ENCODE data around the gene PDGFB. TPM values are rescaled to one million over a fixed set of nuclear protein-coding genes. Genes with fewer than 3 reads are reported as not detected.

Gene PDGFB
- total and polyA plus RNA-seq, 8 donors: 16.0 to 28.2 (median 23.3) TPM

DNA sequence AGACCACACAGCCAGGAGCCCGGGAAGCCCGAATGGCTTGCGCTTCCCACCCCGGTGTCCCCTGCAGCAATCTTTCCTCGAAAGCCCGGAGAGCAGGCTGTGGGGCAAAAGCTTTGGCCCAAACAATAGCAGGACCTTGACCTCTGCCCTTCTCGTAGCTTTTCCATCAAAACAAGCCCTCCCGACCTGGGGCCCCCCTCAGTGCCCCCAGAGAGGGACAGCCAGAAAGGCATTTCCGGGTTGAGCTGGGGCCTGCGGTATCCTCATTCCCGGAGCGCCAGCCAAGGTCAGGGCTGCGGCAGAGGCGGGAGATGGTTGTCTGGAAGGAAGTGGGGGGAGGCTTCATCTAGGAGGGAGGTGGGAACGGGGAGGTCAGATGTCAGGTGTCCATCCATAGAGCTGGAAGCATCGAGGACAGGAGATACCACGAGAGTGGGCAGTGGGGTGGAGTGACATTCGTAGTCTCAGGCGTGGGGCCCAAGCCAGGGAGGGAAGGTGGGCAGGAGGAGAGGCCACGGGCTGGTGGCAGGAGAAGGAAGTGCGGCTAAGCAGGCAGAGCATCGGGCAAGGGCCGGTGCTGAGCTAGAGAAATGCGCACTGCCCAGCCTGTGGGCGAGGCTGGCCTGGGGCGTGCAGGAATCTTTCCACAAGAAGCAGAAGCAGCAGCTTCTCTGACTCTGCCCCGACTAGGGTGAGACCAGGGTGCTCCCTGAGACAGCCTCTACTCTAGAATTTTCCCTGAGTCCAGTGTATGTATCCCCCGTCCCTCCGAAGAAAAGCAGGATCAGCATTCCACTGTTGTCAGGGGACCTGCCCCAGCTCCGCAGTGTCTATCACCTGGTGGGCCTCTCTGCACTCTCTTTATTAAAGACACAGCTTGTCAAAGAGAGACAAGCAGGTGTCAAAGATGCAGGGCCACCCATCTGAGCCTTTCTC, 14.3 kb downstream of the PDGFB start:
- Histone ChIP-seq H3K9me3 (no peaks in the 10 kb centered on the region), H3K27ac (peak overlapping the region in 1 of 2 donors; percentile 2), H3K36me3 (peaks cover 0 to 38% of the 10 kb centered on the region in 2 donors), H3K4me1 (peaks cover 4 to 30% of the 10 kb centered on the region in 2 donors), H3K4me3 (no peak overlapping the region), H3K27me3 (peaks cover 0 to 71% of the 10 kb centered on the region in 2 donors)
- DNase-seq: peak in 1 of 4 donors; percentile 66
- no peak for ATAC-seq
- TF ChIP-seq, protein P1, sequence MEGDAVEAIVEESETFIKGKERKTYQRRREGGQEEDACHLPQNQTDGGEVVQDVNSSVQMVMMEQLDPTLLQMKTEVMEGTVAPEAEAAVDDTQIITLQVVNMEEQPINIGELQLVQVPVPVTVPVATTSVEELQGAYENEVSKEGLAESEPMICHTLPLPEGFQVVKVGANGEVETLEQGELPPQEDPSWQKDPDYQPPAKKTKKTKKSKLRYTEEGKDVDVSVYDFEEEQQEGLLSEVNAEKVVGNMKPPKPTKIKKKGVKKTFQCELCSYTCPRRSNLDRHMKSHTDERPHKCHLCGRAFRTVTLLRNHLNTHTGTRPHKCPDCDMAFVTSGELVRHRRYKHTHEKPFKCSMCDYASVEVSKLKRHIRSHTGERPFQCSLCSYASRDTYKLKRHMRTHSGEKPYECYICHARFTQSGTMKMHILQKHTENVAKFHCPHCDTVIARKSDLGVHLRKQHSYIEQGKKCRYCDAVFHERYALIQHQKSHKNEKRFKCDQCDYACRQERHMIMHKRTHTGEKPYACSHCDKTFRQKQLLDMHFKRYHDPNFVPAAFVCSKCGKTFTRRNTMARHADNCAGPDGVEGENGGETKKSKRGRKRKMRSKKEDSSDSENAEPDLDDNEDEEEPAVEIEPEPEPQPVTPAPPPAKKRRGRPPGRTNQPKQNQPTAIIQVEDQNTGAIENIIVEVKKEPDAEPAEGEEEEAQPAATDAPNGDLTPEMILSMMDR (IDR thresholded peaks at IDR 0.05): no peak
- intact Hi-C loops (cut with DNase I): no loop called here

DNA sequence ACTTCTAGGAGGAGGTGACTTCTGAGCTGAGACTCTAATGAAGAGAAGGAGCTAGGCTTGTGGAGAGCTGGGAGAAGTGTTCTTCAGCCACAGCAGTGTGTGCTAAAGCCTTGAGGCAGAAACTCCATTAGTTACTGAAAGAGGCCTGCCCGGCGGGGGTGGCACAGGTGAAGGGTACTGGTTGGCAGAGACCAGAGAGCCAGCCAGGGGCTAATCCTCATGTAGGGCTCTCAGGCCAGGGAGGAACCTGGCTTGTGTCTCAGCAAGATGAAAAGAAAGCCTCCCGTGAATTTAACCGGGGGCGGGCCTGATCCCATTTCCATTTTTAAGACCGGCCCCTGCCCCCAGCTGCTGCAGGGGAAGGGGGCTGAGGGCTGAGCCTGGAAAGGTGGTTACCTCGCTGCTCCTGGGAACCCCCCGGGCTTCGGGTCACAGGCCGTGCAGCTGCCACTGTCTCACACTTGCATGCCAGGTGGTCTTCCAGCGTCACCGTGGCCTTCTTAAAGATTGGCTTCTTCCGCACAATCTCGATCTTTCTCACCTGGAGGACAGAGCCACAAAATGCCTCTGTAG, 15.0 kb downstream of the PDGFB start:
- H3K27ac ChIP-seq: no peak overlapping the region
- ATAC-seq (no peak), DNase-seq (no peak)
- peaks cover 0 to 63% of the 10 kb centered on the region in 2 donors for H3K27me3 ChIP-seq
- H3K4me3 ChIP-seq: no peak overlapping the region
- H3K4me1 ChIP-seq: peaks cover 0 to 23% of the 10 kb centered on the region in 2 donors
- intact Hi-C loops (cut with DNase I): no loop called here
- H3K9me3 ChIP-seq: no peaks in the 10 kb centered on the region
- H3K36me3 ChIP-seq: peaks cover 0 to 46% of the 10 kb centered on the region in 2 donors
- TF ChIP-seq, protein P1 (IDR thresholded peaks at IDR 0.05): no peak

DNA sequence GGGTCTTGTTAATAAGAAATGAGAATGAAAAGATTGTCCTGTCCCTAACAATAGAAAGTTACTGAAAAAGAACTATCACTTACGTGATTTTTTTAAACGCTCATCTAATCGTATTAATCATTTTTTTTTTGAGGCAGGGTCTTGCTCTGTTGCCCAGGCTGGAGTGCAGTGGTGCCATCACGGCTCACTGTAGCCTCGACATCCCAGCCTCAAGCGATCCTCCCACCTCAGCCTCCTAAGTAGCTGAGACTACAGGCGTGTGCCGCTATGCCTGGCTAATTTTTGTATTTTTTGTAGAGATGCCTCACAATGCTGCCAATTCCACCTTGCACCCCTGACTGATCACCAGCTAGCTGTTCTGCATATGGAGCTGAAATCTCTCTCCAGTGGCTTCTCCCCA, 15.7 kb downstream of the PDGFB start:
- H3K9me3 ChIP-seq: no peaks in the 10 kb centered on the region
- peaks cover 0 to 53% of the 10 kb centered on the region in 2 donors for H3K36me3 ChIP-seq
- no peak for DNase-seq
- no peak overlapping the region for H3K27ac ChIP-seq
- no peak overlapping the region for H3K4me3 ChIP-seq
- peaks cover 0 to 56% of the 10 kb centered on the region in 2 donors for H3K27me3 ChIP-seq
- H3K4me1 ChIP-seq: peaks cover 0 to 16% of the 10 kb centered on the region in 2 donors
- intact Hi-C loops (cut with DNase I): no loop called here
- TF ChIP-seq, protein P1 (IDR thresholded peaks at IDR 0.05): no peak
- ATAC-seq: no peak

DNA sequence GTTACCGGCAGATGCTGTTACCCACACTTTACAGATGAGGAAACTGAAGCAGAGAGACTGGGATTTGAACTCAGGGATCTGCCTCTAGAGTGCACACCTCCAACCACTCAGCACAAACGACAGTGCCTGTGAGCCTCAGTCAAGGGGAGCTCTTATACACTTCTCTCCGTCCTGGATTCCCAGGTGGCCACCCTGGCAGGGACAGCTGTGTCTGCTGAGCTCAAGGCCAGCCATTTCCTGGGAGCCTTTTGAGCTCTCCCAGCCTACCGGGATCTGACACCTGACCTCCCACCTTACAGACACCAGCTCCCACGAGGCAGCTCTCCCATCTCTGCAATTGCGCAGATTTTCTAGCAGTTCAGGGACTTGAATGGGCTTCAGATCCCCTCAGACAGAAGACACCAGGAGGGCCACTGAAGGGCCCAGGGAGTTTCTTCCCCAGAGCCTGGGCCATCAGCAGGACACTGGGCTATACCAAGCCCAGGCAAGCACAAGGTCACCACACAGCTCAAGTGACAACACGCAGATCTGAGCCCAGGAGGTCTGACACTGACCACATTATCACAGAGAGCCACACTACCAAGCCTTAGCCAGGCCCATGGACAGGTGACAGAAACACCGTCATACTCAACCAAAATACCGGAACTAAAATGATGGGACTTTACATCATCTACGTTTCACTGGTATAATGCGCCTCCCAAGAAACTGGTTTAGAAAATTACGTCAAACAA, 17.1 kb downstream of the PDGFB start:
- ATAC-seq (no peak), DNase-seq (no peak)
- intact Hi-C loops (cut with DNase I): no loop called here
- no peak overlapping the region for H3K27ac ChIP-seq
- H3K4me1 ChIP-seq: peaks cover 0 to 7% of the 10 kb centered on the region in 2 donors
- TF ChIP-seq, protein P1 (IDR thresholded peaks at IDR 0.05): no peak
- H3K4me3 ChIP-seq: no peak overlapping the region
- H3K9me3 ChIP-seq: no peaks in the 10 kb centered on the region
- H3K27me3 ChIP-seq: peaks cover 0 to 47% of the 10 kb centered on the region in 2 donors
- peaks cover 0 to 57% of the 10 kb centered on the region in 2 donors for H3K36me3 ChIP-seq
